Right lobe of liver (tissue), 6 donors: Measurements from ENCODE around the gene CYP2A6. TPM values are rescaled to one million over a fixed set of nuclear protein-coding genes. Genes with fewer than 3 reads are reported as not detected.
A peak's percentile ranks its signal among the peaks of the same experiment; 100 is the strongest.
"Not testable (repeated sequence)": the region's sequence is repeated elsewhere in the genome, so short reads cannot be mapped to it uniquely, and the experiment has no call there.

Experiments
- ATAC-seq, 4 donors: fragments of 200-7000 bp; cut with Tn5 transposase; one replicate each; pipeline ENCODE4 v1.9.1; 2020; ENCODE audit warnings: mild to moderate bottlenecking in 4 of 4, moderate library complexity in 4 of 4
- DNase-seq, 3 donors: peaks; one replicate each; pipeline ENCODE4 v3.0.0-alpha.2; 2020
- H3K27ac ChIP-seq, 3 donors: fragments of 200-600 bp; one replicate each; pipeline ENCODE4 v1.8.0; 2022
- H3K27me3 ChIP-seq, 2 donors: fragments of 200-600 bp; one replicate each; pipeline ENCODE4 v1.8.0; 2022
- H3K36me3 ChIP-seq, 4 donors: fragments of 200-600 bp; sonication (generic) in 1 of 4; one replicate each; pipeline versions ENCODE4 v1.5.1 to v1.8.0; 2017 to 2022; ENCODE audit warnings: control low read depth in 1 of 4
- H3K4me1 ChIP-seq, 4 donors: fragments of 200-600 bp; sonication (generic) in 1 of 4; one replicate each; pipeline versions ENCODE4 v1.5.1 to v1.8.0; 2017 to 2022; ENCODE audit warnings: control low read depth in 1 of 4
- H3K4me3 ChIP-seq, 3 donors: fragments of 200-600 bp; one replicate each; pipeline ENCODE4 v1.8.0; 2022
- H3K9me3 ChIP-seq, 4 donors: fragments of 200-600 bp; sonication (generic) in 1 of 4; one replicate each; pipeline versions ENCODE4 v1.5.1 to v1.8.0; 2017 to 2022; ENCODE audit warnings: control low read depth in 1 of 4
- CTCF ChIP-seq, 4 donors: fragments of 200-600 bp in 3 of 4; fragments of 450-650 bp in 1 of 4; IDR thresholded peaks; one replicate each; pipeline versions ENCODE4 v1.5.1 to v1.8.0; 2016 to 2022; ENCODE audit warnings: antibody characterized with exemption in 4 of 4, mild to moderate bottlenecking in 2 of 4
- POLR2A ChIP-seq: fragments of 450-650 bp; IDR thresholded peaks from one replicate; pipeline ENCODE4 v1.6.1; 2017; ENCODE audit warnings: antibody characterized with exemption, mild to moderate bottlenecking
- WGBS: methylation state at CpG from one replicate; pipeline ENCODE4 v1.1.6; 2018; ENCODE audit warnings: low coverage, low lambda C conversion rate; ENCODE audit not compliant: insufficient coverage; ENCODE audit errors: missing lambda C conversion rate; 5-methylcytosine and 5-hydroxymethylcytosine counted together
- intact Hi-C, 2 donors: fragments of 100-400 bp; cut with DNase I; formaldehyde crosslinking; loops; one replicate each; pipeline versions ENCODE4 v1.11.2 to v1.14.1; 2022
- total RNA-seq, 6 experiments: library from RNA; depleted of rRNA in 2 of 6; stranded (reverse); fragments of >200 nt in 2 of 6; fragmentation: NEBNext Ultra II Directional in 3 of 6; extraction: Animal tissue kit (Norgen Biotek cat#: 25700) in 3 of 6; gene quantifications; one replicate each; pipeline versions ENCODE4 v1.1.0 to v1.2.4, GENCODE V29; 2016 to 2023
- donor health status: DM: no; HTN: yes; CAD: no.
- donor health status: DM: no; HTN: no; CAD: no.
- donor health status: DM: no; HTN: no; CAD: no.
- donor health status: DM: no; HTN: yes; CAD: no.
- donor health status: DM: no; HTN: yes; CAD: no.

The CYP2A6 gene
- total RNA-seq, 6 experiments from 2014 or later: 73.6 to 3,618 (median 1,239) TPM

GRCh38 chr19:40822161-40822560, 28.1 kb downstream of the CYP2A6 start:
- H3K27ac ChIP-seq: peak overlapping the region in 2 of 3 donors; percentile 81 to 89
- intact Hi-C loops: no loop called here
- H3K4me1 ChIP-seq: peaks cover 0 to 36% (median 20%) of the 10 kb centered on the region in 4 donors
- ATAC-seq (no peak), DNase-seq (peak in 1 of 3 donors; percentile 48)
- 90% methylated on average over 8 of the region's 22 CpGs for WGBS
- peaks cover 0 to 2% (median under 1%) of the 10 kb centered on the region in 4 donors for H3K36me3 ChIP-seq
- TF ChIP-seq POLR2A (no peak), CTCF (IDR thresholded peaks at IDR 0.05) (no peak)
- H3K9me3 ChIP-seq: no peaks in the 10 kb centered on the region
- H3K4me3 ChIP-seq: no peak overlapping the region
- H3K27me3 ChIP-seq: no peaks in the 10 kb centered on the region

GRCh38 chr19:40819479-40820234, 30.6 kb downstream of the CYP2A6 start:
- H3K36me3 ChIP-seq, intact Hi-C loops, H3K9me3 ChIP-seq, H3K27ac ChIP-seq, H3K27me3 ChIP-seq, H3K4me3 ChIP-seq: not testable (repeated sequence)
- 42% methylated on average over 6 of the region's 6 CpGs for WGBS
- H3K4me1 ChIP-seq: peaks cover 0 to 36% (median 18%) of the 10 kb centered on the region in 4 donors
- ATAC-seq: peak in 2 of 4 donors; percentile 28
- TF ChIP-seq CTCF (IDR thresholded peaks at IDR 0.05): peak; percentile 76 to 89 (median 80)
- DNase-seq: peak in 1 of 3 donors; percentile 56

DNA sequence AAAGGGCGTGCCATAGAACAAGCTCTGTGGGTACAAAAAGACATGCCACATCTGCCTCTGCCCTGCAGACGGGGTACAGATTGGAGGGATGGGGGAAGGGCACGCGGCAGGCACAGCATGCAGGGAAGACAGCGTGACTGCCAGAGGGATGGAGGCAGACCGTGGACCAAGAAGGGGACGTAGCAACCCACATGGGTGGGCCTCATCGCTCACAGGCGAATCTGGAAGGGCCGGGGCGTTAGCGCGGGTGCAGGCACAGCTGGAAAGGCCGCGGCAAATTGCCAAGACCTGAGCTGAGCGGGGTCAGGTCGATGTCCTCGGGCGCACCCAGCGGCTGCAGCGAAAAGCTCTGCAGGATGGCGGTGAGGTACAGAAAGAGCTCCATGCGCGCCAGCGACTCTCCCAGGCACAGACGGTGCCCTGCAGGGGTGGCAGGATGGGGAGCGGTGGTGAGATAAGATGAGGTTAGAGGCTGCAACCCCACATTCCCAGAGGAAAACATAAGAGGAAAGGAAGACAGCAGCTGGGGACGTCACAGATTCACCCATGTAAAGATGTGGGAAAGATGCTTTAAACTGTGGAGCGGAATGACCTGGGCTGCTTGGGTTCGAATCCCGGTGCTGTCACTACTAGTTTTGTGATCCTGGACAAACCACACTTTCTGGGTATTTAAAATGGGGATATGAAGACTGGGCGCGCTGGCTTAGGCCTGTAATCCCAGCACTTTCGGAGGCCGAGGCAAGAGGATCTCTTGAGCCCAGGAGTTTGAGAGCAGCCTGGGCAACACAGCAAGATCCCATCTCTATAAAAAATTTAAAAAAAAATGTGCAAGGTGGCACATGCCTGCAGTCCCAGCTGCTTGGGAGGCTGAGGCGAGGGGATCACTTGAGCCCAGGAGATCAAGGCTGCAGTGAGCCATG, 31.5 kb downstream of the CYP2A6 start:
- intact Hi-C loops, H3K27ac ChIP-seq, H3K9me3 ChIP-seq, H3K36me3 ChIP-seq, H3K27me3 ChIP-seq: not testable (repeated sequence)
- Histone ChIP-seq H3K4me1 (peaks cover 0 to 36% (median 16%) of the 10 kb centered on the region in 4 donors), H3K4me3 (peak overlapping the region in 1 of 3 donors; percentile 20)
- 50% methylated on average over 14 of the region's 36 CpGs for WGBS
- ATAC-seq: peak; percentile 82 to 86 (median 84)
- peak in 2 of 4 donors; percentile 17 to 34 for TF ChIP-seq CTCF (IDR thresholded peaks at IDR 0.05)
- peak; percentile 88 to 91 (median 89) for DNase-seq

DNA sequence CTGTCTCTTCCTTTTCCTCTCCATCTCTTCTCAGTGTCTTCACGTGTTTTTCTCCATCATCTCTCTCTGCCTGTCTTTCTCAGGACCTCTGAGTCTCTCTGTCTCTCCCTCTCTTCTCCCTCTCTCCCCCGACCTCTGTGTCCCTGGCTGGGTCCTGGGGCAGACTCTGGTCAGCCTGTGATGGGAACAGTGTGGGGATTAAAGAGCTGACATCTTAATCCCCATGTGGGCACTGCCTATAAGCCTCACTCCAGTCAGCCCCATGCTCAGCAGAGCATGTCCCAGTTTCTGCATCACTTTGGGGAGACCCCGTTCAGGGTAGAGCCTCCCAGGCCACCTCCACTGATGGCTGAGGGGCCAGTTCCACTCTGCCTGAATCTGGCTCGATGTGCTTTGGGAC, 35.0 kb downstream of the CYP2A6 start:
- no peak overlapping the region for H3K4me3 ChIP-seq
- no peak overlapping the region for H3K27ac ChIP-seq
- no peaks in the 10 kb centered on the region for H3K9me3 ChIP-seq
- H3K36me3 ChIP-seq: no peaks in the 10 kb centered on the region
- whole genome bisulfite sequencing: 67% methylated on average over 1 of the region's 4 CpGs
- peaks cover 0 to 14% (median 5%) of the 10 kb centered on the region in 4 donors for H3K4me1 ChIP-seq
- no peaks in the 10 kb centered on the region for H3K27me3 ChIP-seq
- TF ChIP-seq CTCF (IDR thresholded peaks at IDR 0.05) (no peak), POLR2A (no peak)
- intact Hi-C loops: no loop called here
- DNase-seq (peak in 1 of 3 donors; percentile 10), ATAC-seq (no peak)
